Upper lobe of left lung (tissue), 4 donors: Measurements from ENCODE around the gene PKNOX2.

Source experiments
- CTCF ChIP-seq, 6 experiments: fragments of 450-650 bp in 4 of 6; fragments of 200-600 bp in 2 of 6; sonication (generic) in 2 of 6; IDR thresholded peaks; one replicate each; pipeline ENCODE4 v1.5.1; 2016 to 2019; ENCODE audit warnings: antibody characterized with exemption in 6 of 6
- POLR2A ChIP-seq, 4 donors: fragments of 450-650 bp; IDR thresholded peaks; one replicate each; pipeline ENCODE4 v1.5.1; 2016 to 2017; ENCODE audit warnings: antibody characterized with exemption in 4 of 4, mild to moderate bottlenecking in 2 of 4
- POLR2AphosphoS5 ChIP-seq, 2 donors: sonication (generic); formaldehyde crosslinking; IDR thresholded peaks; one replicate each; pipeline ENCODE4 v1.5.1; 2017; ENCODE audit warnings: antibody characterized with exemption in 2 of 2

GRCh38 chr11:125156346-125157117 is 8.0 kb upstream of the PKNOX2 start:
- TF ChIP-seq POLR2A (IDR thresholded peaks at IDR 0.05): no peak
- no peak for TF ChIP-seq CTCF (IDR thresholded peaks at IDR 0.05)
- no peak for TF ChIP-seq POLR2AphosphoS5 (IDR thresholded peaks at IDR 0.05)
